Kidney (tissue), 14 donors: ENCODE results near the gene ZNF577. TPM values are rescaled to one million over a fixed set of nuclear protein-coding genes. Genes with fewer than 3 reads are reported as not detected.

Experiments used
- DNase-seq, 5 donors: peaks; one replicate each; pipeline ENCODE4 v3.0.0-alpha.2; 2013 to 2020
- FAIRE-seq: peaks from 2 replicates; lab custom pipeline; 2012; peaks lifted over from hg19 to GRCh38; lab: Jason Lieb, UNC
- H3K27ac ChIP-seq, 2 donors: one replicate each; pipeline ENCODE4 v1.7.0; 2013; ENCODE audit warnings: low read depth in 2 of 2, low read length in 2 of 2, inconsistent platforms in 1 of 2
- H3K27me3 ChIP-seq: one replicate; pipeline ENCODE4 v1.7.1; 2013; ENCODE audit warnings: low read length, inconsistent platforms; ENCODE audit not compliant: control insufficient read depth, insufficient read depth
- H3K36me3 ChIP-seq, 3 donors: one replicate each; pipeline versions ENCODE4 v1.7.0 to v1.7.1; 2013; ENCODE audit warnings: low read length in 3 of 3, control low read depth in 1 of 3, inconsistent platforms in 1 of 3; ENCODE audit not compliant: insufficient read depth in 3 of 3, control insufficient read depth in 2 of 3
- H3K4me1 ChIP-seq, 3 donors: one replicate each; pipeline versions ENCODE4 v1.7.0 to v1.7.1; 2013; ENCODE audit warnings: low read length in 3 of 3, inconsistent platforms in 1 of 3, low read depth in 1 of 3; ENCODE audit not compliant: control insufficient read depth in 2 of 3, insufficient read depth in 2 of 3
- H3K4me3 ChIP-seq, 3 donors: one replicate each; pipeline versions ENCODE4 v1.7.0 to v1.8.1; 2013; ENCODE audit warnings: low read length in 3 of 3, control low read depth in 1 of 3, inconsistent platforms in 1 of 3
- H3K9ac ChIP-seq, 3 donors: one replicate each; pipeline versions ENCODE4 v1.7.0 to v1.7.1; 2013; ENCODE audit warnings: low read length in 3 of 3, control low read depth in 1 of 3, inconsistent platforms in 1 of 3
- H3K9me3 ChIP-seq, 3 donors: one replicate each; pipeline versions ENCODE4 v1.7.0 to v1.7.1; 2013; ENCODE audit warnings: low read length in 3 of 3, control low read depth in 1 of 3, inconsistent platforms in 1 of 3; ENCODE audit not compliant: control insufficient read depth in 2 of 3, insufficient read depth in 1 of 3
- intact Hi-C: fragments of 100-400 bp; cut with DNase I; formaldehyde crosslinking; loops from one replicate; pipeline ENCODE4 v1.11.1; 2022
- polyA plus RNA-seq: library from polyadenylated mRNA; stranded (reverse); fragments of 350-450 nt; fragmentation: Illumina TruSeq; extraction: RNeasy Lipid Tissue Mini Kit (QIAGEN cat#74804); gene quantifications from one replicate; pipeline ENCODE4 v1.2.3, GENCODE V29; 2014; ENCODE audit warnings: low read depth, low replicate concordance; ENCODE audit not compliant: insufficient read depth
- total RNA-seq: library from RNA; stranded (reverse); fragmentation: NEBNext Ultra II Directional; extraction: Animal tissue kit (Norgen Biotek cat#: 25700); gene quantifications from one replicate; pipeline ENCODE4 v1.2.1, GENCODE V29; 2021
- TF ChIP-seq, protein P1 (sequence below): IDR thresholded peaks from 3 replicates; pipeline ENCODE4 v1.5.1; 2012; ENCODE audit warnings: mild to moderate bottlenecking, moderate library complexity, borderline replicate concordance; ENCODE audit not compliant: insufficient read depth; ENCODE audit errors: extremely low read depth
- donor health status: control.
- donor health status: control.
- donor health status: control.
- donor health status: control.
- donor health status: control.
- donor health status: DM: yes; HTN: yes; CAD: no.
- donor health status: Normal renal cell carcinoma (clear cell type).

The ZNF577 gene
- total and polyA plus RNA-seq, 2 donors from 2014 or later = 19.0 to 32.2 TPM

DNA sequence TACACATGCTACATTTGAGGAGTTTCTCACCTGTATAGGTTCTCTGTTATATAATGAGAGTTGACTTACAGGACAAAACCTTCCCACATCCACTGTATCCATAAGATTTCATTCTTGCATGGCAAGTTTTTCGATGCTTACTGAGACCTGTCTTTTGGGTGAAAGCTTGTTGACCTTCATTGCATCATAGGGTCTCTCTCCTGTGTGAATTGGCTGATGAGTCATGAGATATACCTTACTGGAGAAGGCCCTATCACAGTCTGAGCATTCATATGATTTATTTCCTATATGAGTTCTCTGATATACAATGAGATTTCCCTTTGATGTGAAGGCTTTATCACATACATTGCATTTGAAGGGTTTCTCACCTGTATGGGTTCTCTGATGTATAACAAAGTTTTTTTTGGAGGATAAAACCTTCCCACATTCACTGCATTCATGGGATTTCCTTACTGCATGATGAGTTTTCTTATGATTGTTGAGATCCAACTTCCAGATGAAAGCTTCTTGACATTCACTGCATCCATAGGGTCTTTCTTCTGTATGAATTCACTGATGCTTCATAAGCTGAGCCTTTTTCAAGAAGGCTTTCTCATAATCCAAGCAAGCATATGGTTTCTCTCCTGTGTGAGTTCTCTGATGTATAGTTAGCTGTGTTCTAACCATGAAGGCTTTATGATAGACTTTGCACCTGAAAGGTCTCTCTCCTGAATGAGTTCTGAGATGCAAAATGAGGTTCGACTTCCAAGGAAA is 25.7 kb downstream of the ZNF577 start:
- no peaks in the 10 kb centered on the region for H3K27me3 ChIP-seq
- H3K27ac ChIP-seq = no peak overlapping the region
- TF ChIP-seq, protein P1, sequence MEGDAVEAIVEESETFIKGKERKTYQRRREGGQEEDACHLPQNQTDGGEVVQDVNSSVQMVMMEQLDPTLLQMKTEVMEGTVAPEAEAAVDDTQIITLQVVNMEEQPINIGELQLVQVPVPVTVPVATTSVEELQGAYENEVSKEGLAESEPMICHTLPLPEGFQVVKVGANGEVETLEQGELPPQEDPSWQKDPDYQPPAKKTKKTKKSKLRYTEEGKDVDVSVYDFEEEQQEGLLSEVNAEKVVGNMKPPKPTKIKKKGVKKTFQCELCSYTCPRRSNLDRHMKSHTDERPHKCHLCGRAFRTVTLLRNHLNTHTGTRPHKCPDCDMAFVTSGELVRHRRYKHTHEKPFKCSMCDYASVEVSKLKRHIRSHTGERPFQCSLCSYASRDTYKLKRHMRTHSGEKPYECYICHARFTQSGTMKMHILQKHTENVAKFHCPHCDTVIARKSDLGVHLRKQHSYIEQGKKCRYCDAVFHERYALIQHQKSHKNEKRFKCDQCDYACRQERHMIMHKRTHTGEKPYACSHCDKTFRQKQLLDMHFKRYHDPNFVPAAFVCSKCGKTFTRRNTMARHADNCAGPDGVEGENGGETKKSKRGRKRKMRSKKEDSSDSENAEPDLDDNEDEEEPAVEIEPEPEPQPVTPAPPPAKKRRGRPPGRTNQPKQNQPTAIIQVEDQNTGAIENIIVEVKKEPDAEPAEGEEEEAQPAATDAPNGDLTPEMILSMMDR = no peak
- H3K9ac ChIP-seq = no peak overlapping the region
- no peaks in the 10 kb centered on the region for H3K36me3 ChIP-seq
- no peaks in the 10 kb centered on the region for H3K4me1 ChIP-seq
- FAIRE-seq (no peak), DNase-seq (no peak)
- peak overlapping the region in 1 of 3 donors; percentile 1 for H3K4me3 ChIP-seq
- peaks cover 0 to 78% (median 45%) of the 10 kb centered on the region in 3 donors for H3K9me3 ChIP-seq
- intact Hi-C loops = no loop called here

GRCh38 chr19:51837145-51837544 is 50.6 kb downstream of the ZNF577 start:
- intact Hi-C loops = no loop called here
- no peaks in the 10 kb centered on the region for H3K4me1 ChIP-seq
- FAIRE-seq (no peak), DNase-seq (no peak)
- TF ChIP-seq, protein P1 = no peak
- no peak overlapping the region for H3K4me3 ChIP-seq
- no peak overlapping the region for H3K9ac ChIP-seq
- no peaks in the 10 kb centered on the region for H3K27me3 ChIP-seq
- no peak overlapping the region for H3K27ac ChIP-seq
- H3K36me3 ChIP-seq = no peaks in the 10 kb centered on the region
- peaks cover 0 to 3% (median 2%) of the 10 kb centered on the region in 3 donors for H3K9me3 ChIP-seq

DNA sequence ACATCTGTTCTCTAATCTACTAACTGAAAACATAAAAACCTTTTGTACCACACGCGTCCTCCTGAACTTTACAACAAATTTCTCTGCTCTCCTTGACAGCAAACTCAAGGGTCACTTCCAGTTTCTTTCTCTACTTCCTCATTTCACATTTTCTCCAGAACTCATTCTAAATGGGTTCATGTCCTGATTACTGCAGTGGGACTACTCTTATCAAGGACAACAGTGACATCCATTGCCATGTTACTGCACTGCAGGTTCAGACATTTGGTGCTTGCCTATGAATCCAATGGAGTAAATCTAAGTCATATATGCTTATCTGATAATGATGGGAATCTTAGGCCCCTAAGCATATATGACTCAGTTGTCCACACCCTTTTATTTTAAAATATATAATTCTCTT is 57.5 kb downstream of the ZNF577 start:
- Histone ChIP-seq H3K4me1 (no peaks in the 10 kb centered on the region), H3K27ac (no peak overlapping the region), H3K9ac (no peak overlapping the region), H3K4me3 (no peak overlapping the region), H3K36me3 (no peaks in the 10 kb centered on the region), H3K27me3 (no peaks in the 10 kb centered on the region), H3K9me3 (peaks cover 0 to 10% (median 0%) of the 10 kb centered on the region in 3 donors)
- TF ChIP-seq, protein P1 = peak; percentile 13
- DNase-seq = no peak
- intact Hi-C loops = no loop called here
- FAIRE-seq = no peak
